GM23338 (cell line): ENCODE measurements around the gene ATF7IP. TPM values are rescaled to one million over a fixed set of nuclear protein-coding genes. Genes with fewer than 3 reads are reported as not detected.

Experiments
- ATAC-seq: fragments of 200-7000 bp; cut with Tn5 transposase; 3 replicates; pipeline ENCODE4 v1.9.1; 2020
- DNase-seq: peaks from one replicate; pipeline ENCODE4 v3.0.0-alpha.2; 2015; ENCODE audit warnings: low spot score
- H2AFZ ChIP-seq: fragments of 200-600 bp; sonication (generic); 2 replicates; pipeline ENCODE4 v1.8.0; 2016; ENCODE audit warnings: antibody characterized with exemption, mild to moderate bottlenecking, moderate library complexity
- H3F3A ChIP-seq: fragments of 200-600 bp; sonication (generic); replicated peaks from 2 replicates; pipeline ENCODE4 v1.8.0; 2017; ENCODE audit warnings: antibody characterized with exemption, mixed run types, low read depth
- H3K27ac ChIP-seq: fragments of 200-600 bp; sonication (generic); 2 replicates; pipeline ENCODE4 v1.6.1; 2016; ENCODE audit warnings: low read depth
- H3K27me3 ChIP-seq: fragments of 200-600 bp; sonication (generic); 2 replicates; pipeline ENCODE4 v1.8.0; 2016; ENCODE audit warnings: mild to moderate bottlenecking, mixed run types, moderate library complexity; ENCODE audit not compliant: insufficient read depth
- H3K36me3 ChIP-seq: fragments of 200-600 bp; sonication (generic); 2 replicates; pipeline ENCODE4 v1.8.0; 2016; ENCODE audit warnings: mild to moderate bottlenecking; ENCODE audit not compliant: insufficient read depth
- H3K4me1 ChIP-seq: fragments of 200-600 bp; sonication (generic); 2 replicates; pipeline ENCODE4 v1.8.0; 2016; ENCODE audit warnings: mild to moderate bottlenecking, moderate library complexity; ENCODE audit not compliant: insufficient read depth
- H3K4me2 ChIP-seq: fragments of 200-600 bp; sonication (generic); 2 replicates; pipeline ENCODE4 v1.7.1; 2017; ENCODE audit warnings: mixed run types
- H3K4me3 ChIP-seq: fragments of 200-600 bp; sonication (generic); 2 replicates; pipeline ENCODE4 v1.6.1; 2016; ENCODE audit warnings: mixed run types
- H3K79me2 ChIP-seq: fragments of 200-600 bp; sonication (generic); replicated peaks from 2 replicates; pipeline ENCODE4 v1.8.0; 2017; ENCODE audit warnings: mild to moderate bottlenecking; ENCODE audit not compliant: insufficient read depth
- H3K9me2 ChIP-seq: fragments of 200-600 bp; sonication (generic); 2 replicates; pipeline ENCODE4 v1.8.0; 2017; ENCODE audit not compliant: insufficient read depth
- H4K20me1 ChIP-seq: fragments of 200-600 bp; sonication (generic); replicated peaks from 2 replicates; pipeline ENCODE4 v1.8.0; 2017; ENCODE audit warnings: mild to moderate bottlenecking; ENCODE audit not compliant: insufficient read depth
- H3K27ac Mint-ChIP-seq: 2 replicates; pipeline ENCODE4 v1.8.0; 2020; ENCODE audit warnings: inconsistent platforms, mild to moderate bottlenecking, moderate library complexity, mixed read lengths
- H3K27me3 Mint-ChIP-seq: 3 replicates; pipeline ENCODE4 v1.8.0; 2022; ENCODE audit warnings: low read depth, mild to moderate bottlenecking, moderate library complexity, mixed read lengths, inconsistent platforms; ENCODE audit not compliant: insufficient read depth, poor library complexity
- H3K36me3 Mint-ChIP-seq: 3 replicates; pipeline ENCODE4 v1.8.0; 2021; ENCODE audit warnings: low read depth, mild to moderate bottlenecking, inconsistent platforms, moderate library complexity, mixed read lengths
- H3K4me1 Mint-ChIP-seq: 3 replicates; pipeline ENCODE4 v1.8.0; 2020; ENCODE audit warnings: mild to moderate bottlenecking, inconsistent platforms, mixed read lengths
- H3K4me3 Mint-ChIP-seq: 3 replicates; pipeline ENCODE4 v1.8.0; 2021; ENCODE audit warnings: moderate library complexity, mild to moderate bottlenecking, inconsistent platforms, mixed read lengths
- H3K9me3 Mint-ChIP-seq: 3 replicates; pipeline ENCODE4 v1.8.0; 2020; ENCODE audit warnings: moderate library complexity, mild to moderate bottlenecking, inconsistent platforms, mixed read lengths
- CREB1 ChIP-seq: fragments of 250-450 bp; sonication (Bioruptor Pico); IDR thresholded peaks from 2 replicates; pipeline ENCODE4 v1.5.0; 2020; ENCODE audit warnings: low read depth, mild to moderate bottlenecking, moderate library complexity
- EZH2 ChIP-seq: fragments of 200-600 bp; sonication (generic); IDR thresholded peaks from one replicate; pipeline ENCODE4 v1.8.0; 2017; ENCODE audit warnings: antibody characterized with exemption, mild to moderate bottlenecking, low read depth; ENCODE audit not compliant: unreplicated experiment
- EZH2phosphoT487 ChIP-seq: fragments of 200-600 bp; sonication (generic); IDR thresholded peaks from one replicate; pipeline ENCODE4 v1.8.1; 2018; ENCODE audit warnings: antibody characterized with exemption; ENCODE audit not compliant: unreplicated experiment
- JUNB ChIP-seq: IDR thresholded peaks from one replicate; pipeline ENCODE4 v1.6.1; 2016; ENCODE audit warnings: antibody characterized with exemption; ENCODE audit not compliant: unreplicated experiment
- NANOG ChIP-seq: IDR thresholded peaks from 2 replicates; pipeline ENCODE4 v1.6.1; 2016; ENCODE audit warnings: antibody characterized with exemption, borderline replicate concordance
- POLR2AphosphoS5 ChIP-seq: IDR thresholded peaks from 2 replicates; pipeline ENCODE4 v1.6.1; 2016; ENCODE audit warnings: antibody characterized with exemption, low read depth
- STAT1 ChIP-seq: IDR thresholded peaks from one replicate; pipeline ENCODE4 v1.6.1; 2016; ENCODE audit warnings: antibody characterized with exemption; ENCODE audit not compliant: unreplicated experiment
- ZNF114 ChIP-seq: fragments of 250-450 bp; sonication (Bioruptor Pico); IDR thresholded peaks from 2 replicates; pipeline ENCODE4 v1.5.0; 2020; ENCODE audit warnings: mild to moderate bottlenecking, moderate library complexity
- ZNF331 ChIP-seq: fragments of 250-450 bp; sonication (Bioruptor Pico); IDR thresholded peaks from 2 replicates; pipeline ENCODE4 v1.5.0; 2020; ENCODE audit warnings: low read depth, mild to moderate bottlenecking, moderate library complexity
- polyA plus RNA-seq: library from polyadenylated mRNA; unstranded; fragments of >200 nt; fragmentation: Nextera tagmentation; extraction: Ambion mirVana; gene quantifications from 2 replicates; pipeline ENCODE4 v1.2.1, GENCODE V29; 2016
- total RNA-seq: library from RNA; depleted of rRNA; stranded (reverse); fragments of >200 nt; shearing (Covaris generic); gene quantifications from 2 replicates; pipeline ENCODE4 v1.2.3, GENCODE V29; 2014
- TF ChIP-seq, protein P1 (sequence below), 2 experiments: fragments of 200-600 bp in 1 of 2; sonication (generic) in 1 of 2; conservative IDR thresholded peaks; 2 replicates each; pipeline versions ENCODE4 v1.5.1 to v1.6.1; 2016 to 2017; ENCODE audit warnings: antibody characterized with exemption in 2 of 2, low read depth in 2 of 2, mild to moderate bottlenecking in 2 of 2, moderate library complexity in 1 of 2
- TF ChIP-seq, protein P2 (sequence below): IDR thresholded peaks from 2 replicates; pipeline ENCODE4 v1.6.1; 2016; ENCODE audit warnings: antibody characterized with exemption
- TF ChIP-seq, protein P3 (sequence below): IDR thresholded peaks from one replicate; pipeline ENCODE4 v1.6.1; 2018; ENCODE audit warnings: antibody characterized with exemption; ENCODE audit not compliant: unreplicated experiment
- TF ChIP-seq, protein P4 (sequence below): fragments of 250-450 bp; sonication (Bioruptor Pico); IDR thresholded peaks from 2 replicates; pipeline ENCODE4 v1.5.0; 2020; ENCODE audit warnings: mild to moderate bottlenecking, moderate library complexity

The ATF7IP gene
- total and polyA plus RNA-seq, 2 experiments from 2014 or later, result 76.4 to 118 TPM

DNA sequence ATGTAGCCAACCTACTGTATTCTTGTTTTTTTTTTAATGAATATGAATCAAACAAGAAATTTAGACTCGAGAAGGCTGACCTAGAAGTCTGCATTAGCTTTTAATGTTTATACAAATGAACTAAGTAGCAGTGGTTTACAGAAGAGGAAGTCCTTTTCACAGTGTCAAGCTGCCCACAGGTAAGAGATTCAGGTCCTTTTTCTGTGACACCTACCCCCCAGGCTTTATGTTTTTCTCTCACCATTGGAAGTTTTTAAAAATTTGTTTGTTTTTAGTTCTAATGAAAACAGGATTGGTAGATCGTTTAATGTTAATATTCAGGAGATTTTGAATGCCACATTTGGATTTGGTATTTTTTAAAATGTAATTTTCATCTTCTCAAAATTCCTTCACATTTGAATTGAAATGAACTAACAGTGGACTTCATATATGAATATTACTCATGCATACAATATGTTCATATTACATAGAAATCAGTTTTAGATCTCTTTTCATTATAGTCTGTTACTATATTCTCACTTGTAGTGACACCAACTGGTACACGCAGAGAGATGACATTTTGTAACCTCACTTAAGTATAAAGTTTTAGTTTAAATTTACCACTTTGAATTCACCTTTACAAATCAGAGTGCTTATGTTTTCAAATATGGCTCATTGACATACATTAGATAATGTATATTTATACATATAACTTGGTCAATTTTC, 29.7 kb downstream of the ATF7IP start:
- H3K4me3 Mint-ChIP-seq, result peak overlapping the region; percentile 32; the same call in 1 of the 3 replicates
- H3K4me1 Mint-ChIP-seq, result peaks cover 76% of the 10 kb centered on the region
- H3K27me3 ChIP-seq, result no peaks in the 10 kb centered on the region
- peaks cover 18% of the 10 kb centered on the region for H4K20me1 ChIP-seq
- no peaks in the 10 kb centered on the region for H3F3A ChIP-seq
- H3K27me3 Mint-ChIP-seq, result peaks cover 4% of the 10 kb centered on the region
- H3K36me3 Mint-ChIP-seq, result peaks cover 8% of the 10 kb centered on the region; the same call in 2 of the 3 replicates
- no peak for ATAC-seq
- H3K36me3 ChIP-seq, result no peaks in the 10 kb centered on the region
- H3K4me1 ChIP-seq, result peaks cover 82% of the 10 kb centered on the region
- DNase-seq, result no peak
- TF ChIP-seq, protein P1, sequence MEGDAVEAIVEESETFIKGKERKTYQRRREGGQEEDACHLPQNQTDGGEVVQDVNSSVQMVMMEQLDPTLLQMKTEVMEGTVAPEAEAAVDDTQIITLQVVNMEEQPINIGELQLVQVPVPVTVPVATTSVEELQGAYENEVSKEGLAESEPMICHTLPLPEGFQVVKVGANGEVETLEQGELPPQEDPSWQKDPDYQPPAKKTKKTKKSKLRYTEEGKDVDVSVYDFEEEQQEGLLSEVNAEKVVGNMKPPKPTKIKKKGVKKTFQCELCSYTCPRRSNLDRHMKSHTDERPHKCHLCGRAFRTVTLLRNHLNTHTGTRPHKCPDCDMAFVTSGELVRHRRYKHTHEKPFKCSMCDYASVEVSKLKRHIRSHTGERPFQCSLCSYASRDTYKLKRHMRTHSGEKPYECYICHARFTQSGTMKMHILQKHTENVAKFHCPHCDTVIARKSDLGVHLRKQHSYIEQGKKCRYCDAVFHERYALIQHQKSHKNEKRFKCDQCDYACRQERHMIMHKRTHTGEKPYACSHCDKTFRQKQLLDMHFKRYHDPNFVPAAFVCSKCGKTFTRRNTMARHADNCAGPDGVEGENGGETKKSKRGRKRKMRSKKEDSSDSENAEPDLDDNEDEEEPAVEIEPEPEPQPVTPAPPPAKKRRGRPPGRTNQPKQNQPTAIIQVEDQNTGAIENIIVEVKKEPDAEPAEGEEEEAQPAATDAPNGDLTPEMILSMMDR (conservative IDR thresholded peaks at IDR 0.05; ENCODE audit: low read depth in 2 of 2), result no peak
- no peak for TF ChIP-seq EZH2
- no peak for TF ChIP-seq EZH2phosphoT487
- TF ChIP-seq POLR2AphosphoS5, result no peak
- TF ChIP-seq, protein P2, sequence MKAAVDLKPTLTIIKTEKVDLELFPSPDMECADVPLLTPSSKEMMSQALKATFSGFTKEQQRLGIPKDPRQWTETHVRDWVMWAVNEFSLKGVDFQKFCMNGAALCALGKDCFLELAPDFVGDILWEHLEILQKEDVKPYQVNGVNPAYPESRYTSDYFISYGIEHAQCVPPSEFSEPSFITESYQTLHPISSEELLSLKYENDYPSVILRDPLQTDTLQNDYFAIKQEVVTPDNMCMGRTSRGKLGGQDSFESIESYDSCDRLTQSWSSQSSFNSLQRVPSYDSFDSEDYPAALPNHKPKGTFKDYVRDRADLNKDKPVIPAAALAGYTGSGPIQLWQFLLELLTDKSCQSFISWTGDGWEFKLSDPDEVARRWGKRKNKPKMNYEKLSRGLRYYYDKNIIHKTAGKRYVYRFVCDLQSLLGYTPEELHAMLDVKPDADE, result no peak
- TF ChIP-seq CREB1 (CRISPR knock-in tag), result no peak
- TF ChIP-seq STAT1, result no peak
- TF ChIP-seq NANOG, result no peak
- TF ChIP-seq ZNF331 (CRISPR knock-in tag), result no peak
- TF ChIP-seq, protein P3, sequence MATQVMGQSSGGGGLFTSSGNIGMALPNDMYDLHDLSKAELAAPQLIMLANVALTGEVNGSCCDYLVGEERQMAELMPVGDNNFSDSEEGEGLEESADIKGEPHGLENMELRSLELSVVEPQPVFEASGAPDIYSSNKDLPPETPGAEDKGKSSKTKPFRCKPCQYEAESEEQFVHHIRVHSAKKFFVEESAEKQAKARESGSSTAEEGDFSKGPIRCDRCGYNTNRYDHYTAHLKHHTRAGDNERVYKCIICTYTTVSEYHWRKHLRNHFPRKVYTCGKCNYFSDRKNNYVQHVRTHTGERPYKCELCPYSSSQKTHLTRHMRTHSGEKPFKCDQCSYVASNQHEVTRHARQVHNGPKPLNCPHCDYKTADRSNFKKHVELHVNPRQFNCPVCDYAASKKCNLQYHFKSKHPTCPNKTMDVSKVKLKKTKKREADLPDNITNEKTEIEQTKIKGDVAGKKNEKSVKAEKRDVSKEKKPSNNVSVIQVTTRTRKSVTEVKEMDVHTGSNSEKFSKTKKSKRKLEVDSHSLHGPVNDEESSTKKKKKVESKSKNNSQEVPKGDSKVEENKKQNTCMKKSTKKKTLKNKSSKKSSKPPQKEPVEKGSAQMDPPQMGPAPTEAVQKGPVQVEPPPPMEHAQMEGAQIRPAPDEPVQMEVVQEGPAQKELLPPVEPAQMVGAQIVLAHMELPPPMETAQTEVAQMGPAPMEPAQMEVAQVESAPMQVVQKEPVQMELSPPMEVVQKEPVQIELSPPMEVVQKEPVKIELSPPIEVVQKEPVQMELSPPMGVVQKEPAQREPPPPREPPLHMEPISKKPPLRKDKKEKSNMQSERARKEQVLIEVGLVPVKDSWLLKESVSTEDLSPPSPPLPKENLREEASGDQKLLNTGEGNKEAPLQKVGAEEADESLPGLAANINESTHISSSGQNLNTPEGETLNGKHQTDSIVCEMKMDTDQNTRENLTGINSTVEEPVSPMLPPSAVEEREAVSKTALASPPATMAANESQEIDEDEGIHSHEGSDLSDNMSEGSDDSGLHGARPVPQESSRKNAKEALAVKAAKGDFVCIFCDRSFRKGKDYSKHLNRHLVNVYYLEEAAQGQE, result no peak
- TF ChIP-seq ZNF114 (CRISPR knock-in tag), result no peak
- TF ChIP-seq, protein P4, sequence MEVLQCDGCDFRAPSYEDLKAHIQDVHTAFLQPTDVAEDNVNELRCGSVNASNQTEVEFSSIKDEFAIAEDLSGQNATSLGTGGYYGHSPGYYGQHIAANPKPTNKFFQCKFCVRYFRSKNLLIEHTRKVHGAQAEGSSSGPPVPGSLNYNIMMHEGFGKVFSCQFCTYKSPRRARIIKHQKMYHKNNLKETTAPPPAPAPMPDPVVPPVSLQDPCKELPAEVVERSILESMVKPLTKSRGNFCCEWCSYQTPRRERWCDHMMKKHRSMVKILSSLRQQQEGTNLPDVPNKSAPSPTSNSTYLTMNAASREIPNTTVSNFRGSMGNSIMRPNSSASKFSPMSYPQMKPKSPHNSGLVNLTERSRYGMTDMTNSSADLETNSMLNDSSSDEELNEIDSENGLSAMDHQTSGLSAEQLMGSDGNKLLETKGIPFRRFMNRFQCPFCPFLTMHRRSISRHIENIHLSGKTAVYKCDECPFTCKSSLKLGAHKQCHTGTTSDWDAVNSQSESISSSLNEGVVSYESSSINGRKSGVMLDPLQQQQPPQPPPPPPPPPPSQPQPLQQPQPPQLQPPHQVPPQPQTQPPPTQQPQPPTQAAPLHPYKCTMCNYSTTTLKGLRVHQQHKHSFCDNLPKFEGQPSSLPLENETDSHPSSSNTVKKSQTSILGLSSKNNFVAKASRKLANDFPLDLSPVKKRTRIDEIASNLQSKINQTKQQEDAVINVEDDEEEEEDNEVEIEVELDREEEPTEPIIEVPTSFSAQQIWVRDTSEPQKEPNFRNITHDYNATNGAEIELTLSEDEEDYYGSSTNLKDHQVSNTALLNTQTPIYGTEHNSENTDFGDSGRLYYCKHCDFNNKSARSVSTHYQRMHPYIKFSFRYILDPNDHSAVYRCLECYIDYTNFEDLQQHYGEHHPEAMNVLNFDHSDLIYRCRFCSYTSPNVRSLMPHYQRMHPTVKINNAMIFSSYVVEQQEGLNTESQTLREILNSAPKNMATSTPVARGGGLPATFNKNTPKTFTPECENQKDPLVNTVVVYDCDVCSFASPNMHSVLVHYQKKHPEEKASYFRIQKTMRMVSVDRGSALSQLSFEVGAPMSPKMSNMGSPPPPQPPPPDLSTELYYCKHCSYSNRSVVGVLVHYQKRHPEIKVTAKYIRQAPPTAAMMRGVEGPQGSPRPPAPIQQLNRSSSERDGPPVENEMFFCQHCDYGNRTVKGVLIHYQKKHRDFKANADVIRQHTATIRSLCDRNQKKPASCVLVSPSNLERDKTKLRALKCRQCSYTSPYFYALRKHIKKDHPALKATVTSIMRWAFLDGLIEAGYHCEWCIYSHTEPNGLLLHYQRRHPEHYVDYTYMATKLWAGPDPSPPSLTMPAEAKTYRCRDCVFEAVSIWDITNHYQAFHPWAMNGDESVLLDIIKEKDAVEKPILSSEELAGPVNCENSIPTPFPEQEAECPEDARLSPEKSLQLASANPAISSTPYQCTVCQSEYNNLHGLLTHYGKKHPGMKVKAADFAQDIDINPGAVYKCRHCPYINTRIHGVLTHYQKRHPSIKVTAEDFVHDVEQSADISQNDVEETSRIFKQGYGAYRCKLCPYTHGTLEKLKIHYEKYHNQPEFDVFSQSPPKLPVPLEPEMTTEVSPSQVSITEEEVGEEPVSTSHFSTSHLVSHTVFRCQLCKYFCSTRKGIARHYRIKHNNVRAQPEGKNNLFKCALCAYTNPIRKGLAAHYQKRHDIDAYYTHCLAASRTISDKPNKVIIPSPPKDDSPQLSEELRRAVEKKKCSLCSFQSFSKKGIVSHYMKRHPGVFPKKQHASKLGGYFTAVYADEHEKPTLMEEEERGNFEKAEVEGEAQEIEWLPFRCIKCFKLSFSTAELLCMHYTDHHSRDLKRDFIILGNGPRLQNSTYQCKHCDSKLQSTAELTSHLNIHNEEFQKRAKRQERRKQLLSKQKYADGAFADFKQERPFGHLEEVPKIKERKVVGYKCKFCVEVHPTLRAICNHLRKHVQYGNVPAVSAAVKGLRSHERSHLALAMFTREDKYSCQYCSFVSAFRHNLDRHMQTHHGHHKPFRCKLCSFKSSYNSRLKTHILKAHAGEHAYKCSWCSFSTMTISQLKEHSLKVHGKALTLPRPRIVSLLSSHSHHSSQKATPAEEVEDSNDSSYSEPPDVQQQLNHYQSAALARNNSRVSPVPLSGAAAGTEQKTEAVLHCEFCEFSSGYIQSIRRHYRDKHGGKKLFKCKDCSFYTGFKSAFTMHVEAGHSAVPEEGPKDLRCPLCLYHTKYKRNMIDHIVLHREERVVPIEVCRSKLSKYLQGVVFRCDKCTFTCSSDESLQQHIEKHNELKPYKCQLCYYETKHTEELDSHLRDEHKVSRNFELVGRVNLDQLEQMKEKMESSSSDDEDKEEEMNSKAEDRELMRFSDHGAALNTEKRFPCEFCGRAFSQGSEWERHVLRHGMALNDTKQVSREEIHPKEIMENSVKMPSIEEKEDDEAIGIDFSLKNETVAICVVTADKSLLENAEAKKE (CRISPR knock-in tag), result no peak
- TF ChIP-seq JUNB, result no peak
- no peaks in the 10 kb centered on the region for H3K9me2 ChIP-seq
- H3K4me3 ChIP-seq, result no peak overlapping the region
- no peak overlapping the region; the same call in 1 of the 2 replicates for H3K27ac Mint-ChIP-seq
- H3K27ac ChIP-seq, result no peak overlapping the region
- no peak overlapping the region for H2AFZ ChIP-seq
- peaks cover 100% of the 10 kb centered on the region for H3K79me2 ChIP-seq
- peak overlapping the region; percentile 21 for H3K4me2 ChIP-seq
- H3K9me3 Mint-ChIP-seq, result no peaks in the 10 kb centered on the region; the same call in 2 of the 3 replicates
